B cell (primary cell): Measurements from ENCODE around the gene GMEB2. TPM values are rescaled to one million over a fixed set of nuclear protein-coding genes. Genes with fewer than 3 reads are reported as not detected.

Source experiments
- ATAC-seq: fragments of 200-7000 bp; cut with Tn5 transposase; one replicate; pipeline ENCODE4 v1.10.0; 2021; ENCODE audit warnings: low read depth, mild to moderate bottlenecking, moderate number of reproducible peaks, moderate library complexity
- CTCF ChIA-PET: fragments of 350-600 bp; sonication (Branson Sonifier 250); formaldehyde crosslinking; loops from one replicate; lab custom pipeline; 2021; ENCODE audit warnings: antibody characterized with exemption, inconsistent platforms; lab: Charles Lee
- POLR2A ChIA-PET: fragments of 350-600 bp; sonication (Branson Sonifier 250); formaldehyde crosslinking; loops from one replicate; lab custom pipeline; 2021; ENCODE audit warnings: antibody characterized with exemption; lab: Charles Lee
- DNase-seq: peaks from one replicate; pipeline ENCODE4 v3.0.0; 2013
- H2AFZ ChIP-seq: 2 replicates; pipeline ENCODE4 v1.6.1; 2012; ENCODE audit warnings: mild to moderate bottlenecking, low read depth, low read length; ENCODE audit not compliant: insufficient read depth, poor library complexity, severe bottlenecking
- H3K27ac ChIP-seq, 2 donors: 1 replicate in 1 of 2; 2 replicates in 1 of 2; pipeline ENCODE4 v1.5.1; 2012 to 2013; ENCODE audit warnings: low read length in 2 of 2, mild to moderate bottlenecking in 2 of 2, moderate library complexity in 1 of 2
- H3K27me3 ChIP-seq, 4 experiments: fragments of 200-600 bp in 1 of 4; sonication (generic) in 1 of 4; replicated peaks in 1 of 4; 1 replicate in 2 of 4; 2 replicates in 2 of 4; pipeline versions ENCODE4 v1.6.1 to v1.7.0; 2013 to 2016; ENCODE audit warnings: low read length in 3 of 4, mild to moderate bottlenecking in 2 of 4, mixed read lengths in 1 of 4, moderate library complexity in 1 of 4; ENCODE audit not compliant: insufficient read depth in 4 of 4, control insufficient read depth in 3 of 4; ENCODE audit errors: control extremely low read depth in 1 of 4
- H3K36me3 ChIP-seq, 2 experiments: replicated peaks in 1 of 2; 1 replicate in 1 of 2; 2 replicates in 1 of 2; pipeline versions ENCODE4 v1.6.1 to v1.7.1; 2013; ENCODE audit warnings: low read length in 1 of 2; ENCODE audit not compliant: insufficient read depth in 2 of 2, control insufficient read depth in 1 of 2; ENCODE audit errors: control extremely low read depth in 1 of 2, extremely low read depth in 1 of 2
- H3K4me1 ChIP-seq, 2 donors: fragments of 200-600 bp in 1 of 2; sonication (generic) in 1 of 2; 1 replicate in 1 of 2; 2 replicates in 1 of 2; pipeline versions ENCODE4 v1.5.1 to v1.6.1; 2013 to 2017; ENCODE audit warnings: low read length in 2 of 2; ENCODE audit not compliant: control insufficient read depth in 2 of 2, insufficient read depth in 2 of 2
- H3K4me2 ChIP-seq: replicated peaks from 2 replicates; pipeline ENCODE3; 2012; ENCODE audit warnings: mild to moderate bottlenecking, low read depth, low read length; ENCODE audit not compliant: poor library complexity, severe bottlenecking
- H3K4me3 ChIP-seq, 5 experiments: fragments of 200-600 bp in 1 of 5; sonication (generic) in 1 of 5; 1 replicate in 3 of 5; 2 replicates in 2 of 5; pipeline versions ENCODE4 v1.5.1 to v1.7.0; 2011 to 2016; ENCODE audit warnings: low read length in 4 of 5, mild to moderate bottlenecking in 4 of 5, low read depth in 2 of 5, control low read depth in 1 of 5, moderate library complexity in 1 of 5; ENCODE audit not compliant: insufficient read depth in 1 of 5; ENCODE audit errors: control extremely low read depth in 1 of 5, extremely low read depth in 1 of 5
- H3K79me2 ChIP-seq: fragments of 200-600 bp; sonication (generic); one replicate; pipeline ENCODE4 v1.6.0; 2016; ENCODE audit warnings: low read length; ENCODE audit not compliant: control insufficient read depth, insufficient read depth
- H3K9ac ChIP-seq: fragments of 200-600 bp; sonication (generic); 2 replicates; pipeline ENCODE4 v1.6.1; 2017; ENCODE audit warnings: mild to moderate bottlenecking, low read length, moderate library complexity
- H3K9me3 ChIP-seq, 3 donors: one replicate each; pipeline versions ENCODE4 v1.6.1 to v1.7.1; 2013; ENCODE audit warnings: low read length in 2 of 3; ENCODE audit not compliant: control insufficient read depth in 2 of 3, insufficient read depth in 1 of 3; ENCODE audit errors: control extremely low read depth in 1 of 3
- H4K20me1 ChIP-seq: 2 replicates; pipeline ENCODE4 v1.6.0; 2012; ENCODE audit warnings: mild to moderate bottlenecking, low read length; ENCODE audit not compliant: insufficient read depth, control insufficient read depth, poor library complexity, severe bottlenecking
- H3K27ac Mint-ChIP-seq: one replicate; pipeline ENCODE4 v1.8.0; 2021; ENCODE audit warnings: mixed read lengths
- H3K27me3 Mint-ChIP-seq: one replicate; pipeline ENCODE4 v1.8.0; 2021; ENCODE audit warnings: mixed read lengths
- H3K4me1 Mint-ChIP-seq: one replicate; pipeline ENCODE4 v1.8.0; 2021; ENCODE audit warnings: mixed read lengths
- H3K4me3 Mint-ChIP-seq: one replicate; pipeline ENCODE4 v1.8.0; 2021; ENCODE audit warnings: mixed read lengths
- H3K9me3 Mint-ChIP-seq: one replicate; pipeline ENCODE4 v1.8.0; 2022; ENCODE audit warnings: mixed read lengths; ENCODE audit not compliant: insufficient read depth
- CTCF ChIP-seq: fragments of 200-600 bp; IDR thresholded peaks from one replicate; pipeline ENCODE4 v1.8.0; 2022; ENCODE audit warnings: antibody characterized with exemption, mild to moderate bottlenecking
- EZH2 ChIP-seq: IDR thresholded peaks from 2 replicates; pipeline ENCODE4 v1.6.1; 2012; ENCODE audit warnings: borderline replicate concordance, low read depth, mild to moderate bottlenecking, moderate library complexity, low read length; ENCODE audit not compliant: insufficient read depth, poor library complexity, severe bottlenecking
- WGBS: methylation state at CpG from one replicate; pipeline ENCODE4 v1.1.5; 2013; ENCODE audit warnings: missing lambda C conversion rate; ENCODE audit not compliant: insufficient coverage; 5-methylcytosine and 5-hydroxymethylcytosine counted together
- intact Hi-C: fragments of 100-400 bp; cut with micrococcal nuclease; formaldehyde crosslinking; loops from one replicate; pipeline ENCODE4 v1.10.0; 2022
- polyA plus RNA-seq: library from polyadenylated mRNA; depleted of rRNA; stranded (reverse); fragments of >200 nt; gene quantifications from 2 replicates; pipeline ENCODE4 v1.2.3, GENCODE V29; 2012
- total RNA-seq, 2 donors: library from RNA; stranded (reverse); fragments of 120-200 nt in 1 of 2; gene quantifications; 1 replicate in 1 of 2; 2 replicates in 1 of 2; pipeline versions ENCODE4 v1.2.3 to v1.2.4, GENCODE V29; 2013 to 2022

The GMEB2 gene
- total and polyA plus RNA-seq, 2 donors (not counting 1 experiment from before 2014, with no cell fraction given), result 17.7 to 24.5 TPM

- Mint-ChIP-seq H3K4me1 (peaks cover 29% of the 10 kb centered on the region), H3K27me3 (no peaks in the 10 kb centered on the region), H3K4me3 (peak overlapping the region; percentile 88), H3K27ac (no peak overlapping the region), H3K9me3 (no peaks in the 10 kb centered on the region)
- Histone ChIP-seq H3K9ac (no peak overlapping the region), H3K4me2 (peak overlapping the region; percentile 87), H3K36me3 (peaks cover 0 to 40% of the 10 kb centered on the region in 2 experiments), H3K9me3 (peaks cover 0 to 9% (median 0%) of the 10 kb centered on the region in 3 donors), H3K4me3 (peak overlapping the region in 1 of 5 experiments; percentile 64), H3K27ac (no peak overlapping the region), H3K4me1 (peaks cover 34 to 46% of the 10 kb centered on the region in 2 donors), H2AFZ (no peak overlapping the region), H3K79me2 (peaks cover 7% of the 10 kb centered on the region), H3K27me3 (no peaks in the 10 kb centered on the region), H4K20me1 (peaks cover 85% of the 10 kb centered on the region)
- no peak for TF ChIP-seq CTCF
- TF ChIP-seq EZH2, result no peak
- intact Hi-C loops, result loop anchor here (1.0 kb wide), 1 partner anchor 12 kb away; the partner anchor contains the start of gene FNDC11
- ATAC-seq, result no peak
- ChIA-PET POLR2A (interaction anchor here (0.6 to 2.3 kb wide), 5 partner anchors 12 to 119 kb away, joined by 4 to 16 read pairs (median 6); partner anchors contain the start of genes FNDC11 and PTK6), CTCF (interaction anchor here (0.6 to 3.7 kb wide), 4 partner anchors 10 to 472 kb away, joined by 3 to 17 read pairs (median 3); partner anchors contain the start of genes PTK6 and TPD52L2)
- 84% methylated on average over 41 of the region's 46 CpGs for WGBS
- no peak for DNase-seq
Observed at GRCh38 chr20:63566395-63567135, 60.3 kb downstream of the GMEB2 start.
